ENCODE results near the gene MYO18A. TPM values are rescaled to one million over a fixed set of nuclear protein-coding genes. Genes with fewer than 3 reads are reported as not detected.

Gene MYO18A
- total RNA-seq, 2 donors from 2014 or later = 43.8 to 56.7 TPM

- Mint-ChIP-seq H3K4me3 (no peak overlapping the region), H3K27ac (no peak overlapping the region), H3K36me3 (ENCODE audit: low read depth) (no peaks in the 10 kb centered on the region), H3K27me3 (ENCODE audit: insufficient read depth) (no peaks in the 10 kb centered on the region), H3K9me3 (no peaks in the 10 kb centered on the region), H3K4me1 (peaks cover 3% of the 10 kb centered on the region)
- Histone ChIP-seq H3K36me3 (ENCODE audit: control insufficient read depth, insufficient read depth, low read length) (no peaks in the 10 kb centered on the region), H3K9ac (ENCODE audit: extremely low read depth, low read length, poor library complexity, severe bottlenecking) (no peak overlapping the region), H3K4me1 (ENCODE audit: control insufficient read depth, insufficient read depth, low read length) (no peaks in the 10 kb centered on the region), H3K9me3 (ENCODE audit: control insufficient read depth, low read length) (no peaks in the 10 kb centered on the region), H3K27ac (ENCODE audit: low read depth, low read length) (no peak overlapping the region), H3K27me3 (ENCODE audit: control insufficient read depth, insufficient read depth, low read length, poor library complexity, severe bottlenecking) (no peaks in the 10 kb centered on the region), H3K4me3 (ENCODE audit: low read length) (no peak overlapping the region)
- TF ChIP-seq, protein P1, sequence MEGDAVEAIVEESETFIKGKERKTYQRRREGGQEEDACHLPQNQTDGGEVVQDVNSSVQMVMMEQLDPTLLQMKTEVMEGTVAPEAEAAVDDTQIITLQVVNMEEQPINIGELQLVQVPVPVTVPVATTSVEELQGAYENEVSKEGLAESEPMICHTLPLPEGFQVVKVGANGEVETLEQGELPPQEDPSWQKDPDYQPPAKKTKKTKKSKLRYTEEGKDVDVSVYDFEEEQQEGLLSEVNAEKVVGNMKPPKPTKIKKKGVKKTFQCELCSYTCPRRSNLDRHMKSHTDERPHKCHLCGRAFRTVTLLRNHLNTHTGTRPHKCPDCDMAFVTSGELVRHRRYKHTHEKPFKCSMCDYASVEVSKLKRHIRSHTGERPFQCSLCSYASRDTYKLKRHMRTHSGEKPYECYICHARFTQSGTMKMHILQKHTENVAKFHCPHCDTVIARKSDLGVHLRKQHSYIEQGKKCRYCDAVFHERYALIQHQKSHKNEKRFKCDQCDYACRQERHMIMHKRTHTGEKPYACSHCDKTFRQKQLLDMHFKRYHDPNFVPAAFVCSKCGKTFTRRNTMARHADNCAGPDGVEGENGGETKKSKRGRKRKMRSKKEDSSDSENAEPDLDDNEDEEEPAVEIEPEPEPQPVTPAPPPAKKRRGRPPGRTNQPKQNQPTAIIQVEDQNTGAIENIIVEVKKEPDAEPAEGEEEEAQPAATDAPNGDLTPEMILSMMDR (conservative IDR thresholded peaks at IDR 0.05) = no peak
- no peak for DNase-seq
- WGBS, 2 experiments (ENCODE audit: insufficient coverage in 1 of 2, insufficient read length in 1 of 2) = 80 to 90% methylated on average over 1 of the region's 2 CpGs
Observed at GRCh38 chr17:29059281-29059680, 120.9 kb downstream of the MYO18A start.

DNA sequence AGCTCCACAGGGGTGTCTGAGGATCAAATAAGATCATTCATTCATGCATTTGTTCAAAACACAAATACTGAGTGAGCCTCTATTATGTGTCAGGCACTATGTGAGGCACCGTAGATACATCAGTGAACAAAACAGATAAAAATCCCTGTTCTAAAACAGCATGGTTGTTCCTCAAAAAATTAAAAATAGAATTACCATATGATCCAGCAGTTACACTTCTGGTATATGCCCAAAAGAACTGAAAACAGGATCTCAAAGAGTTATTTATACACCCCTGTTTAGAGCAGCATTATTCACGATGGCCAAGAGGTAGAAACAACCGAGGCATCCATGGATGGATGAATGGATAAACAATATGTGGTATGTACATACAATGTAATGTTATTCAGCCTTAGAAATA, 121.8 kb downstream of the MYO18A start:
- H3K9ac ChIP-seq (ENCODE audit: extremely low read depth, low read length, poor library complexity, severe bottlenecking) = no peak overlapping the region
- DNase-seq = no peak
- no peaks in the 10 kb centered on the region for H3K27me3 Mint-ChIP-seq (ENCODE audit: insufficient read depth)
- H3K27ac ChIP-seq (ENCODE audit: low read depth, low read length) = no peak overlapping the region
- H3K4me3 ChIP-seq (ENCODE audit: low read length) = no peak overlapping the region
- no peaks in the 10 kb centered on the region for H3K36me3 Mint-ChIP-seq (ENCODE audit: low read depth)
- no peaks in the 10 kb centered on the region for H3K9me3 ChIP-seq (ENCODE audit: control insufficient read depth, low read length)
- 91 to 95% methylated on average over 3 of the region's 3 CpGs for WGBS, 2 experiments (ENCODE audit: insufficient coverage in 1 of 2, insufficient read length in 1 of 2)
- H3K9me3 Mint-ChIP-seq = no peaks in the 10 kb centered on the region
- H3K4me3 Mint-ChIP-seq = no peak overlapping the region
- no peaks in the 10 kb centered on the region for H3K4me1 ChIP-seq (ENCODE audit: control insufficient read depth, insufficient read depth, low read length)
- no peaks in the 10 kb centered on the region for H3K27me3 ChIP-seq (ENCODE audit: control insufficient read depth, insufficient read depth, low read length, poor library complexity, severe bottlenecking)
- H3K36me3 ChIP-seq (ENCODE audit: control insufficient read depth, insufficient read depth, low read length) = no peaks in the 10 kb centered on the region
- H3K4me1 Mint-ChIP-seq = peaks cover 3% of the 10 kb centered on the region
- H3K27ac Mint-ChIP-seq = no peak overlapping the region
- TF ChIP-seq, protein P1 (conservative IDR thresholded peaks at IDR 0.05) = no peak

DNA sequence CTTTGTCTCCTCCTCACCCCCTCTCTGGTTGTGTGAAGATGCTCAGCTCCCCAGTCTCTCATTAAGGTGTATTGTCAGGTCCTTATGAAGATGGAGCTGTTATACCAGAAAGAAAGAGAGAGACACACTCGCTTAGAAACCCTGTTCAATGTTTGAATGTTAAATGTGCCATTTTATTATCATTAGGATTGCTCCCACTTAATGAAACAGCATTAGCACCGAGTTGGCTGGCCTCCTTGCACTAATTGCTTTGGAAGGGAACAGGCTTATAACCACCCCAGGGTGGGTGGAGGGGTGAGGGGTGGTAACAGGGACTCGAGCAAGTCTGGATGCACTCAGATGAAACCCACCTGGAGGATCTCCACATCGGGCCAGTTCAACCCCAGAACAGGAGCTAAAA, 122.8 kb downstream of the MYO18A start:
- no peaks in the 10 kb centered on the region for H3K9me3 Mint-ChIP-seq
- Histone ChIP-seq H3K4me1 (ENCODE audit: control insufficient read depth, insufficient read depth, low read length) (no peaks in the 10 kb centered on the region), H3K9ac (ENCODE audit: extremely low read depth, low read length, poor library complexity, severe bottlenecking) (no peak overlapping the region), H3K9me3 (ENCODE audit: control insufficient read depth, low read length) (no peaks in the 10 kb centered on the region), H3K4me3 (ENCODE audit: low read length) (no peak overlapping the region), H3K36me3 (ENCODE audit: control insufficient read depth, insufficient read depth, low read length) (no peaks in the 10 kb centered on the region), H3K27ac (ENCODE audit: low read depth, low read length) (no peak overlapping the region), H3K27me3 (ENCODE audit: control insufficient read depth, insufficient read depth, low read length, poor library complexity, severe bottlenecking) (no peaks in the 10 kb centered on the region)
- H3K27ac Mint-ChIP-seq = no peak overlapping the region
- H3K4me3 Mint-ChIP-seq = no peak overlapping the region
- TF ChIP-seq, protein P1 (conservative IDR thresholded peaks at IDR 0.05) = no peak
- no peaks in the 10 kb centered on the region for H3K27me3 Mint-ChIP-seq (ENCODE audit: insufficient read depth)
- DNase-seq = no peak
- no peaks in the 10 kb centered on the region for H3K36me3 Mint-ChIP-seq (ENCODE audit: low read depth)
- no peaks in the 10 kb centered on the region for H3K4me1 Mint-ChIP-seq
- WGBS, 2 experiments (ENCODE audit: insufficient coverage in 1 of 2, insufficient read length in 1 of 2) = 90 to 100% methylated on average over 1 to 4 of the region's 4 CpGs

All from endodermal cell (in vitro differentiated cells).